Parathyroid adenoma (tissue), 2 donors: Measurements from ENCODE around the gene SORCS2.

ENCODE experiments used
- H2AFZ ChIP-seq: fragments of 300-600 bp; sonication (generic); one replicate; pipeline ENCODE4 v1.7.0; 2017; ENCODE audit warnings: antibody characterized with exemption, mild to moderate bottlenecking
- H3K27ac ChIP-seq: fragments of 300-600 bp; sonication (generic); one replicate; pipeline ENCODE4 v1.7.0; 2017
- H3K27me3 ChIP-seq: fragments of 300-600 bp; sonication (generic); one replicate; pipeline ENCODE4 v1.7.0; 2017; ENCODE audit warnings: low read length; ENCODE audit not compliant: control insufficient read depth, insufficient read depth
- H3K36me3 ChIP-seq: fragments of 300-600 bp; sonication (generic); one replicate; pipeline ENCODE4 v1.7.0; 2017; ENCODE audit warnings: low read length; ENCODE audit not compliant: control insufficient read depth, insufficient read depth
- H3K4me1 ChIP-seq: fragments of 300-600 bp; sonication (generic); one replicate; pipeline ENCODE4 v1.7.0; 2017; ENCODE audit warnings: control low read depth
- H3K4me2 ChIP-seq: fragments of 300-600 bp; sonication (generic); one replicate; pipeline ENCODE4 v1.7.0; 2017; ENCODE audit warnings: low read length
- H3K4me3 ChIP-seq: fragments of 300-600 bp; sonication (generic); one replicate; pipeline ENCODE4 v1.7.0; 2017; ENCODE audit warnings: low read depth, low read length
- H3K79me2 ChIP-seq: fragments of 300-600 bp; sonication (generic); one replicate; pipeline ENCODE4 v1.7.0; 2017; ENCODE audit warnings: control low read depth
- H3K9ac ChIP-seq: fragments of 300-600 bp; sonication (generic); one replicate; pipeline ENCODE4 v1.7.0; 2017; ENCODE audit warnings: mild to moderate bottlenecking
- H3K9me3 ChIP-seq: fragments of 300-600 bp; sonication (generic); one replicate; pipeline ENCODE4 v1.7.0; 2017; ENCODE audit warnings: low read length; ENCODE audit not compliant: control insufficient read depth
- CTCF ChIP-seq: fragments of 300-600 bp; sonication (generic); IDR thresholded peaks from one replicate; pipeline ENCODE4 v1.7.0; 2017; ENCODE audit warnings: antibody characterized with exemption, mild to moderate bottlenecking
- donor health status: primary hyperparathyroidism.

SORCS2 gene

GRCh38 chr4:7522452-7523220 is 330.3 kb downstream of the SORCS2 start:
- H3K9me3 ChIP-seq = no peaks in the 10 kb centered on the region
- H3K27me3 ChIP-seq = no peaks in the 10 kb centered on the region
- TF ChIP-seq CTCF = no peak

GRCh38 chr4:7523526-7523925 is 331.2 kb downstream of the SORCS2 start:
- Histone ChIP-seq H3K27ac (no peak overlapping the region), H3K9me3 (no peaks in the 10 kb centered on the region), H3K27me3 (no peaks in the 10 kb centered on the region), H3K36me3 (no peaks in the 10 kb centered on the region), H3K4me1 (no peaks in the 10 kb centered on the region), H3K4me2 (no peak overlapping the region), H3K79me2 (no peaks in the 10 kb centered on the region), H3K4me3 (no peak overlapping the region), H3K9ac (no peak overlapping the region), H2AFZ (no peak overlapping the region)
- TF ChIP-seq CTCF = no peak

More at GRCh38 chr4:7522452-7523220, 330.3 kb downstream of the SORCS2 start:
- H2AFZ ChIP-seq = no peak overlapping the region
- H3K27ac ChIP-seq = no peak overlapping the region
- no peak overlapping the region for H3K4me2 ChIP-seq
- H3K4me1 ChIP-seq = no peaks in the 10 kb centered on the region
- no peak overlapping the region for H3K9ac ChIP-seq
- H3K79me2 ChIP-seq = no peaks in the 10 kb centered on the region
- H3K4me3 ChIP-seq = no peak overlapping the region
- H3K36me3 ChIP-seq = no peaks in the 10 kb centered on the region

GRCh38 chr4:7524064-7524682 is 331.8 kb downstream of the SORCS2 start:
- Histone ChIP-seq H3K27me3 (no peaks in the 10 kb centered on the region), H3K4me1 (no peaks in the 10 kb centered on the region), H3K4me3 (no peak overlapping the region), H3K4me2 (no peak overlapping the region), H2AFZ (no peak overlapping the region), H3K9me3 (no peaks in the 10 kb centered on the region), H3K36me3 (no peaks in the 10 kb centered on the region), H3K9ac (no peak overlapping the region), H3K27ac (no peak overlapping the region), H3K79me2 (no peaks in the 10 kb centered on the region)
- no peak for TF ChIP-seq CTCF

- no peak overlapping the region for H3K9ac ChIP-seq
- H3K27me3 ChIP-seq = no peaks in the 10 kb centered on the region
- no peak for TF ChIP-seq CTCF
Measured at GRCh38 chr4:7524843-7525242, 332.5 kb downstream of the SORCS2 start.

More at GRCh38 chr4:7524843-7525242, 332.5 kb downstream of the SORCS2 start:
- Histone ChIP-seq H3K79me2 (no peaks in the 10 kb centered on the region), H3K36me3 (no peaks in the 10 kb centered on the region), H3K27ac (no peak overlapping the region), H2AFZ (no peak overlapping the region), H3K4me1 (no peaks in the 10 kb centered on the region), H3K4me3 (no peak overlapping the region), H3K9me3 (no peaks in the 10 kb centered on the region), H3K4me2 (no peak overlapping the region)
